Neuronal stem cell (in vitro differentiated cells): ENCODE results near the gene ALDH6A1.

Experiments
- DNase-seq: peaks from one replicate; pipeline ENCODE4 v3.0.0-alpha.2; 2013; ENCODE audit warnings: low spot score
- H2AFZ ChIP-seq: one replicate; pipeline ENCODE4 v1.6.1; 2013; ENCODE audit warnings: mild to moderate bottlenecking, low read length, inconsistent platforms
- H2AK5ac ChIP-seq: 2 replicates; pipeline ENCODE4 v1.6.1; 2013; ENCODE audit warnings: low read depth, mild to moderate bottlenecking, inconsistent platforms, low read length, moderate library complexity, mixed read lengths
- H2BK120ac ChIP-seq: 2 replicates; pipeline ENCODE4 v1.6.1; 2013; ENCODE audit warnings: low read depth, mild to moderate bottlenecking, inconsistent platforms, low read length, moderate library complexity, mixed read lengths
- H2BK12ac ChIP-seq: one replicate; pipeline ENCODE4 v1.6.1; 2013; ENCODE audit warnings: low read length, inconsistent platforms
- H2BK15ac ChIP-seq: 2 replicates; pipeline ENCODE4 v1.6.1; 2013; ENCODE audit warnings: mild to moderate bottlenecking, low read length, inconsistent platforms, mixed read lengths
- H2BK5ac ChIP-seq: one replicate; pipeline ENCODE4 v1.6.1; 2013; ENCODE audit warnings: inconsistent platforms, mild to moderate bottlenecking, low read length, moderate library complexity
- H3K14ac ChIP-seq: one replicate; pipeline ENCODE4 v1.6.1; 2013; ENCODE audit warnings: low read length, inconsistent platforms
- H3K18ac ChIP-seq: 2 replicates; pipeline ENCODE4 v1.6.1; 2013; ENCODE audit warnings: low read length, inconsistent platforms
- H3K23ac ChIP-seq: 2 replicates; pipeline ENCODE4 v1.6.1; 2013; ENCODE audit warnings: low read depth, mild to moderate bottlenecking, mixed read lengths, low read length, inconsistent platforms; ENCODE audit not compliant: poor library complexity
- H3K27ac ChIP-seq: replicated peaks from 3 replicates; pipeline ENCODE4 v1.5.1; 2013; ENCODE audit warnings: low read length, inconsistent platforms
- H3K27me3 ChIP-seq, 3 experiments: 2 replicates each; pipeline ENCODE4 v1.6.1; 2013; ENCODE audit warnings: low read length in 3 of 3, mild to moderate bottlenecking in 2 of 3, inconsistent platforms in 1 of 3, low read depth in 1 of 3, mixed read lengths in 1 of 3, moderate library complexity in 1 of 3; ENCODE audit not compliant: control insufficient read depth in 3 of 3, insufficient read depth in 3 of 3
- H3K36me3 ChIP-seq, 2 donors: replicated peaks in 1 of 2; 2 replicates each; pipeline ENCODE4 v1.6.1; 2013; ENCODE audit warnings: low read length in 2 of 2; ENCODE audit not compliant: control insufficient read depth in 2 of 2, insufficient read depth in 2 of 2
- H3K4ac ChIP-seq: 2 replicates; pipeline ENCODE4 v1.6.1; 2013; ENCODE audit warnings: inconsistent platforms, mild to moderate bottlenecking, low read length, moderate library complexity
- H3K4me1 ChIP-seq, 2 donors: 1 replicate in 1 of 2; 2 replicates in 1 of 2; pipeline ENCODE4 v1.6.1; 2013; ENCODE audit warnings: low read length in 2 of 2, low read depth in 1 of 2; ENCODE audit not compliant: control insufficient read depth in 2 of 2, insufficient read depth in 1 of 2
- H3K4me2 ChIP-seq: one replicate; pipeline ENCODE4 v1.6.1; 2013; ENCODE audit warnings: mild to moderate bottlenecking, low read length, inconsistent platforms; ENCODE audit not compliant: insufficient read depth, poor library complexity, severe bottlenecking
- H3K4me3 ChIP-seq, 2 donors: 2 replicates each; pipeline ENCODE4 v1.5.1; 2013; ENCODE audit warnings: low read length in 2 of 2, mild to moderate bottlenecking in 2 of 2, inconsistent platforms in 1 of 2, moderate library complexity in 1 of 2
- H3K79me1 ChIP-seq: one replicate; pipeline ENCODE4 v1.6.1; 2013; ENCODE audit warnings: low read depth, mild to moderate bottlenecking, inconsistent platforms, low read length, moderate library complexity
- H3K9ac ChIP-seq: one replicate; pipeline ENCODE4 v1.6.1; 2013; ENCODE audit warnings: mild to moderate bottlenecking, low read depth, low read length, inconsistent platforms; ENCODE audit not compliant: poor library complexity
- H3K9me3 ChIP-seq, 2 donors: replicated peaks in 1 of 2; 2 replicates each; pipeline versions ENCODE3 to v1.6.1; 2013; ENCODE audit warnings: low read length in 2 of 2, mild to moderate bottlenecking in 2 of 2, inconsistent platforms in 1 of 2, low read depth in 1 of 2, mixed read lengths in 1 of 2, moderate library complexity in 1 of 2; ENCODE audit not compliant: control insufficient read depth in 2 of 2, insufficient read depth in 1 of 2
- H4K8ac ChIP-seq: one replicate; pipeline ENCODE4 v1.6.1; 2013; ENCODE audit warnings: low read depth, mild to moderate bottlenecking, inconsistent platforms, low read length, moderate library complexity
- H4K91ac ChIP-seq: one replicate; pipeline ENCODE4 v1.6.1; 2013; ENCODE audit warnings: low read length, low read depth, mild to moderate bottlenecking, inconsistent platforms; ENCODE audit not compliant: poor library complexity
- WGBS, 2 donors: extraction: QIAGEN DNeasy Blood & Tissue Kit; methylation state at CpG; one replicate each; pipeline ENCODE4 v1.1.7; 2013; ENCODE audit warnings: missing lambda C conversion rate in 2 of 2, mixed read lengths in 1 of 2; ENCODE audit not compliant: insufficient read length in 2 of 2, insufficient replicate concordance in 1 of 2; ENCODE audit errors: extremely low coverage in 2 of 2; 5-methylcytosine and 5-hydroxymethylcytosine counted together

Gene ALDH6A1

GRCh38 chr14:74048281-74048680 is 36.0 kb downstream of the ALDH6A1 start:
- no peaks in the 10 kb centered on the region for H3K27me3 ChIP-seq
- H3K27ac ChIP-seq = no peak overlapping the region
- H3K36me3 ChIP-seq = no peaks in the 10 kb centered on the region
- no peak overlapping the region for H2BK12ac ChIP-seq
- no peaks in the 10 kb centered on the region for H3K4me1 ChIP-seq
- H4K8ac ChIP-seq = no peak overlapping the region
- no peak overlapping the region for H3K4me2 ChIP-seq
- H2BK15ac ChIP-seq = no peak overlapping the region
- no CpG with 5 or more reads among the region's 3 CpGs for WGBS, 2 donors
- no peak overlapping the region for H3K9ac ChIP-seq
- H4K91ac ChIP-seq = no peak overlapping the region
- H2AK5ac ChIP-seq = no peak overlapping the region
- H3K4me3 ChIP-seq = no peak overlapping the region
- no peak for DNase-seq
- no peak overlapping the region for H2AFZ ChIP-seq
- no peak overlapping the region for H2BK5ac ChIP-seq
- H3K79me1 ChIP-seq = no peaks in the 10 kb centered on the region
- no peaks in the 10 kb centered on the region for H3K9me3 ChIP-seq
- no peak overlapping the region for H3K23ac ChIP-seq
- H3K14ac ChIP-seq = no peak overlapping the region
- no peak overlapping the region for H3K18ac ChIP-seq
- H3K4ac ChIP-seq = no peak overlapping the region
- H2BK120ac ChIP-seq = no peak overlapping the region

GRCh38 chr14:74045522-74045921 is 38.7 kb downstream of the ALDH6A1 start:
- no peak overlapping the region for H3K9ac ChIP-seq
- no peaks in the 10 kb centered on the region for H3K27me3 ChIP-seq
- WGBS, 2 donors = no CpG with 5 or more reads among the region's 4 CpGs
- H3K27ac ChIP-seq = no peak overlapping the region
- H3K23ac ChIP-seq = no peak overlapping the region
- H2BK12ac ChIP-seq = no peak overlapping the region
- no peak overlapping the region for H3K4me3 ChIP-seq
- no peak overlapping the region for H2BK15ac ChIP-seq
- no peak overlapping the region for H3K18ac ChIP-seq
- no peak overlapping the region for H2AK5ac ChIP-seq
- DNase-seq = no peak
- H3K4me1 ChIP-seq = no peaks in the 10 kb centered on the region
- no peak overlapping the region for H4K91ac ChIP-seq
- no peak overlapping the region for H4K8ac ChIP-seq
- no peak overlapping the region for H3K4me2 ChIP-seq
- no peak overlapping the region for H2BK5ac ChIP-seq
- H3K79me1 ChIP-seq = no peaks in the 10 kb centered on the region
- no peak overlapping the region for H3K14ac ChIP-seq
- H2AFZ ChIP-seq = no peak overlapping the region
- no peaks in the 10 kb centered on the region for H3K36me3 ChIP-seq
- no peaks in the 10 kb centered on the region for H3K9me3 ChIP-seq
- H3K4ac ChIP-seq = no peak overlapping the region
- H2BK120ac ChIP-seq = no peak overlapping the region

GRCh38 chr14:74042296-74042695 is 42.0 kb downstream of the ALDH6A1 start:
- no peak overlapping the region for H3K14ac ChIP-seq
- no peak overlapping the region for H2AK5ac ChIP-seq
- H2BK120ac ChIP-seq = no peak overlapping the region
- no peak overlapping the region for H3K23ac ChIP-seq
- no CpG with 5 or more reads among the region's 2 CpGs for WGBS, 2 donors
- H3K79me1 ChIP-seq = no peaks in the 10 kb centered on the region
- H3K9me3 ChIP-seq = no peaks in the 10 kb centered on the region
- H3K36me3 ChIP-seq = no peaks in the 10 kb centered on the region
- H3K27ac ChIP-seq = no peak overlapping the region
- no peak overlapping the region for H4K91ac ChIP-seq
- no peak overlapping the region for H2BK5ac ChIP-seq
- H3K4ac ChIP-seq = no peak overlapping the region
- H3K4me2 ChIP-seq = no peak overlapping the region
- no peak for DNase-seq
- no peak overlapping the region for H2BK12ac ChIP-seq
- no peak overlapping the region for H3K9ac ChIP-seq
- H3K18ac ChIP-seq = no peak overlapping the region
- H4K8ac ChIP-seq = no peak overlapping the region
- H2BK15ac ChIP-seq = no peak overlapping the region
- H3K27me3 ChIP-seq = no peaks in the 10 kb centered on the region
- no peak overlapping the region for H3K4me3 ChIP-seq
- no peaks in the 10 kb centered on the region for H3K4me1 ChIP-seq
- H2AFZ ChIP-seq = no peak overlapping the region

DNA sequence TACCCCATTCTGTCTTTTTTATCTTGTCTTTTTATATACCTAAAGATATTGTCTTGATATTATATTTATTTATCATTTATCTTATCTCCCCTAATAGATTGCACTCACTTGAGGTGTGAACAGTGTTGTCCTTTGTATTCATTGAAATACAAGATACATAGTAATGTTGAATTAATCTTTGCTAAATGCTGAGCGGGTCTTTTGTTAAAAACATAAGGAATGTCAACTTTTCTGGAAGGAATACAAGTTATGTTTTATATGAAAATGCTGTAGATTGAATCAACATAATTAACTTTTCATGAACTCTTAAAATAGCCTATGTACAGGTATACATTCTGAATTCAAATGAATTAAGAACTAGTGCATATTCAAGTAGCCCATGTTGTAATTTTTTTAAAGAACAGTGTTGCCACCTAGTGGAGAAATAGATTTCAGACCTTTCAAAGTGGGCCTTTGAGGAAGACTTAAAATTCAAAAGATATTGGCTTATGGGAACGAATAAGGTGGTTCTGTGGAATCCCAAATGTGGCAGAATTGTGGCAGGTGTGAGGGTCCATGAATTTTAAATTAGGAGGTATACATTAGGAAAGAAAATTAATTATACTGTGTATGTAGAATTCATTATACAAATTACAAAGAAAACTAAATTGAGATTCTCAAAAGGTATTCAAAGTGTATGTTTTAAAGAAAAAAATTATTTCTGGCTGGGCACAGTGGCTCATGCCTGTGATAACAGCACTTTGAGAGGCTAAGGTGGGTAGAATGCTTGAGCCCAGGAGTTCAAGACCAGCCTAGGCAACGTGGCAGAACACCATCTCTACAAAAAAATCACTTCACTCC is 46.0 kb downstream of the ALDH6A1 start:
- Histone ChIP-seq H3K4me1 (no peaks in the 10 kb centered on the region), H2BK5ac (no peak overlapping the region), H4K91ac (no peak overlapping the region), H3K4ac (no peak overlapping the region), H3K27ac (no peak overlapping the region), H2BK15ac (no peak overlapping the region), H3K36me3 (no peaks in the 10 kb centered on the region), H2BK120ac (no peak overlapping the region), H3K9ac (no peak overlapping the region), H3K27me3 (no peaks in the 10 kb centered on the region), H3K14ac (no peak overlapping the region), H3K4me2 (no peak overlapping the region), H3K9me3 (no peaks in the 10 kb centered on the region), H2BK12ac (no peak overlapping the region), H2AK5ac (no peak overlapping the region), H3K79me1 (no peaks in the 10 kb centered on the region), H3K4me3 (no peak overlapping the region), H3K18ac (no peak overlapping the region), H2AFZ (no peak overlapping the region), H3K23ac (no peak overlapping the region), H4K8ac (no peak overlapping the region)
- WGBS, 2 donors = no CpG with 5 or more reads among the region's 3 CpGs
- DNase-seq = peak; percentile 31
